Motor neuron (in vitro differentiated cells): ENCODE results near the gene FRZB. TPM values are rescaled to one million over a fixed set of nuclear protein-coding genes. Genes with fewer than 3 reads are reported as not detected.
"Not testable (repeated sequence)": the region's sequence is repeated elsewhere in the genome, so short reads cannot be mapped to it uniquely, and the experiment has no call there.

ENCODE experiments used
- ATAC-seq, 8 experiments: fragments of 200-7000 bp; cut with Tn5 transposase; replicated peaks in 6 of 8; 2 replicates each; pipeline ENCODE4 v1.8.0; 2021; ENCODE audit warnings: mild to moderate bottlenecking in 8 of 8, moderate library complexity in 8 of 8
- H3K27ac ChIP-seq, 2 donors: fragments of 250-450 bp; sonication (Bioruptor Pico); 2 replicates each; pipeline ENCODE4 v1.9.0; 2021; ENCODE audit warnings: antibody characterized with exemption in 2 of 2, mild to moderate bottlenecking in 2 of 2, moderate library complexity in 1 of 2
- H3K4me1 ChIP-seq, 2 donors: fragments of 250-450 bp; sonication (Bioruptor Pico); replicated peaks in 1 of 2; 2 replicates each; pipeline ENCODE4 v1.6.1; 2021; ENCODE audit warnings: antibody characterized with exemption in 2 of 2, mild to moderate bottlenecking in 2 of 2, moderate library complexity in 1 of 2
- H3K4me3 ChIP-seq, 5 donors: fragments of 250-450 bp; sonication (Bioruptor Pico); 2 replicates each; pipeline ENCODE4 v1.9.0; 2021; ENCODE audit warnings: antibody characterized with exemption in 5 of 5, mild to moderate bottlenecking in 5 of 5, moderate library complexity in 4 of 5
- WGBS, 10 experiments: fragments of 450-650 bp; shearing (Covaris generic); methylation state at CpG; one replicate each; pipeline ENCODE4 v1.0.0; 2022; 5-methylcytosine and 5-hydroxymethylcytosine counted together
- in situ Hi-C, 9 experiments: fragments of 400-800 bp; cut with MboI; loops; one replicate each; pipeline ENCODE4 v1.15.0; 2021; ENCODE audit warnings: low sequenced_read_pairs in 9 of 9, low pct_unique_long_range_greater_than_20kb in 2 of 9; ENCODE audit not compliant: unreplicated experiment in 9 of 9
- total RNA-seq, 8 experiments: library from RNA; unstranded; fragments of 300-600 nt; gene quantifications; 2 replicates each; pipeline versions ENCODE4 v1.2.3 to v1.2.4, GENCODE V29; 2022

The FRZB gene
- total RNA-seq, 8 experiments from 2014 or later = 0.25 to 32.1 (median 2.3) TPM

- H3K27ac ChIP-seq = no peak overlapping the region
- ATAC-seq = no peak
- H3K4me1 ChIP-seq = no peaks in the 10 kb centered on the region
- in situ Hi-C loops = no loop called here
- no peak overlapping the region for H3K4me3 ChIP-seq
- 54 to 92% (median 85%) methylated on average over 1 to 2 of the region's 2 CpGs; no CpG with 5 or more reads in 1 of the 10 experiments for WGBS, 10 experiments
These were observed 17.0 kb upstream of the FRZB start for GRCh38 chr2:182883451-182883850.

- WGBS, 10 experiments = 0 to 100% (median 85%) methylated on average over 1 of the region's 1 CpG; no CpG with 5 or more reads in 4 of the 10 experiments
- in situ Hi-C loops, H3K4me3 ChIP-seq, ATAC-seq, H3K27ac ChIP-seq, H3K4me1 ChIP-seq: not testable (repeated sequence)
These were observed 13.7 kb upstream of the FRZB start for GRCh38 chr2:182880100-182880499.

- ATAC-seq, H3K27ac ChIP-seq, H3K4me1 ChIP-seq, in situ Hi-C loops, H3K4me3 ChIP-seq: not testable (repeated sequence)
- 25 to 100% (median 86%) methylated on average over 1 of the region's 1 CpG; no CpG with 5 or more reads in 1 of the 10 experiments for WGBS, 10 experiments
These were observed 10.2 kb upstream of the FRZB start for GRCh38 chr2:182876653-182877052.

- in situ Hi-C loops = no loop called here
- Histone ChIP-seq H3K4me1 (peaks cover 17 to 23% of the 10 kb centered on the region in 2 donors), H3K4me3 (no peak overlapping the region), H3K27ac (no peak overlapping the region)
- WGBS, 10 experiments = 0 to 50% (median 34%) methylated on average over 1 of the region's 1 CpG; no CpG with 5 or more reads in 6 of the 10 experiments
- no peak for ATAC-seq
These were observed 3.8 kb upstream of the FRZB start for GRCh38 chr2:182870227-182870626.

GRCh38 chr2:182868054-182868796 is 1.8 kb upstream of the FRZB start:
- 0 to 85% (median 48%) methylated on average over 1 to 6 of the region's 6 CpGs for WGBS, 10 experiments
- Histone ChIP-seq H3K27ac (no peak overlapping the region), H3K4me3 (no peak overlapping the region), H3K4me1 (peaks cover 17 to 31% of the 10 kb centered on the region in 2 donors)
- no peak for ATAC-seq
- in situ Hi-C loops = no loop called here

- 21 to 75% (median 38%) methylated on average over 1 to 8 of the region's 12 CpGs for WGBS, 10 experiments
- peaks cover 17 to 38% of the 10 kb centered on the region in 2 donors for H3K4me1 ChIP-seq
- H3K4me3 ChIP-seq = peak overlapping the region in 4 of 5 donors; percentile 12 to 29 (median 22)
- H3K27ac ChIP-seq = no peak overlapping the region
- peak in 5 of 8 experiments; percentile 29 to 32 (median 31) for ATAC-seq
- in situ Hi-C loops = no loop called here
These were observed 1.1 kb upstream of the FRZB start for GRCh38 chr2:182867426-182868053.

GRCh38 chr2:182866095-182866460 is 359 bp downstream of the FRZB start:
- H3K4me3 ChIP-seq = peak overlapping the region in 4 of 5 donors; percentile 12 to 29 (median 22)
- WGBS, 10 experiments = 0 to 83% (median 46%) methylated on average over 3 to 13 of the region's 19 CpGs; no CpG with 5 or more reads in 3 of the 10 experiments
- H3K4me1 ChIP-seq = peaks cover 17 to 52% of the 10 kb centered on the region in 2 donors
- peak in 5 of 8 experiments; percentile 6 to 31 (median 22) for ATAC-seq
- H3K27ac ChIP-seq = no peak overlapping the region
- in situ Hi-C loops = no loop called here

GRCh38 chr2:182864949-182865570 is 1.4 kb downstream of the FRZB start:
- Histone ChIP-seq H3K4me1 (peaks cover 17 to 53% of the 10 kb centered on the region in 2 donors), H3K27ac (no peak overlapping the region), H3K4me3 (no peak overlapping the region)
- in situ Hi-C loops = no loop called here
- 73 to 100% (median 84%) methylated on average over 1 to 4 of the region's 4 CpGs for WGBS, 10 experiments
- no peak for ATAC-seq

GRCh38 chr2:182863642-182864041 is 2.8 kb downstream of the FRZB start:
- no peak for ATAC-seq
- Histone ChIP-seq H3K27ac (no peak overlapping the region), H3K4me3 (no peak overlapping the region), H3K4me1 (peaks cover 17 to 53% of the 10 kb centered on the region in 2 donors)
- in situ Hi-C loops = no loop called here

- in situ Hi-C loops = no loop called here
- no peak overlapping the region for H3K27ac ChIP-seq
- H3K4me3 ChIP-seq = no peak overlapping the region
- peaks cover 7 to 41% of the 10 kb centered on the region in 2 donors for H3K4me1 ChIP-seq
- 43 to 100% (median 66%) methylated on average over 1 to 5 of the region's 5 CpGs; no CpG with 5 or more reads in 2 of the 10 experiments for WGBS, 10 experiments
- peak in 5 of 8 experiments; percentile 27 to 85 (median 52) for ATAC-seq
These were observed 4.3 kb downstream of the FRZB start for GRCh38 chr2:182862091-182862490.

GRCh38 chr2:182860858-182861257 is 5.6 kb downstream of the FRZB start:
- in situ Hi-C loops = no loop called here
- H3K27ac ChIP-seq = no peak overlapping the region
- no peak for ATAC-seq
- H3K4me1 ChIP-seq = peaks cover 0 to 37% of the 10 kb centered on the region in 2 donors
- WGBS, 10 experiments = 92 to 100% (median 100%) methylated on average over 1 to 2 of the region's 2 CpGs; no CpG with 5 or more reads in 4 of the 10 experiments
- H3K4me3 ChIP-seq = no peak overlapping the region

- 34 to 100% (median 86%) methylated on average over 1 to 3 of the region's 3 CpGs for WGBS, 10 experiments
- Histone ChIP-seq H3K27ac (no peak overlapping the region), H3K4me1 (peaks cover 0 to 23% of the 10 kb centered on the region in 2 donors), H3K4me3 (no peak overlapping the region)
- in situ Hi-C loops = no loop called here
- no peak for ATAC-seq
These were observed 7.8 kb downstream of the FRZB start for GRCh38 chr2:182858671-182859070.

- in situ Hi-C loops = no loop called here
- ATAC-seq = no peak
- H3K4me1 ChIP-seq = no peaks in the 10 kb centered on the region
- H3K27ac ChIP-seq = no peak overlapping the region
- WGBS, 10 experiments = 79 to 100% (median 96%) methylated on average over 2 of the region's 2 CpGs; no CpG with 5 or more reads in 1 of the 10 experiments
- H3K4me3 ChIP-seq = no peak overlapping the region
These were observed 11.1 kb downstream of the FRZB start for GRCh38 chr2:182855376-182855775.
